Measurements from ENCODE around the gene OSTC.

DNA sequence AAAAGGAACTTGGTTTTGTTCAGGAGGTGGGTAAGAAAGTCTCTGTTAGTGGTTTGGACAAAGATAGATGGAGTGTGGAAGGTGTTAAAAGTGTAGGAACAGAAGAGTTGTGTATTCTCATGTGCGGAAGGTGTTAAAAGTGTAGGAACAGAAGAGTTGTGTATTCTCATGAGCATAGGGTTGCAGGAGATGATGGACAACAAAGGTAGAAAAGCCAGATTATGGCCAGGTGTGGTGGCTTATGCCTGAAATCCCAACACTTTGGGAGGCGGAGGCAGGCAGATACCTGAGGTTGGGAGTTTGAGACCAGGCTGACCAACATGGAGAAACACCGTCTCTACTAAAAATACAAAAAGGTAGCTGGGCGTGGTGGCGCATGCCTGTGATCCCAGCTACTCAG, 27.6 kb upstream of the OSTC start:
- TF ChIP-seq, protein P1, sequence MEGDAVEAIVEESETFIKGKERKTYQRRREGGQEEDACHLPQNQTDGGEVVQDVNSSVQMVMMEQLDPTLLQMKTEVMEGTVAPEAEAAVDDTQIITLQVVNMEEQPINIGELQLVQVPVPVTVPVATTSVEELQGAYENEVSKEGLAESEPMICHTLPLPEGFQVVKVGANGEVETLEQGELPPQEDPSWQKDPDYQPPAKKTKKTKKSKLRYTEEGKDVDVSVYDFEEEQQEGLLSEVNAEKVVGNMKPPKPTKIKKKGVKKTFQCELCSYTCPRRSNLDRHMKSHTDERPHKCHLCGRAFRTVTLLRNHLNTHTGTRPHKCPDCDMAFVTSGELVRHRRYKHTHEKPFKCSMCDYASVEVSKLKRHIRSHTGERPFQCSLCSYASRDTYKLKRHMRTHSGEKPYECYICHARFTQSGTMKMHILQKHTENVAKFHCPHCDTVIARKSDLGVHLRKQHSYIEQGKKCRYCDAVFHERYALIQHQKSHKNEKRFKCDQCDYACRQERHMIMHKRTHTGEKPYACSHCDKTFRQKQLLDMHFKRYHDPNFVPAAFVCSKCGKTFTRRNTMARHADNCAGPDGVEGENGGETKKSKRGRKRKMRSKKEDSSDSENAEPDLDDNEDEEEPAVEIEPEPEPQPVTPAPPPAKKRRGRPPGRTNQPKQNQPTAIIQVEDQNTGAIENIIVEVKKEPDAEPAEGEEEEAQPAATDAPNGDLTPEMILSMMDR (IDR thresholded peaks at IDR 0.05; ENCODE audit: low read length), result no peak
- TF ChIP-seq EZH2 (IDR thresholded peaks at IDR 0.05; ENCODE audit: borderline replicate concordance, low read length), result no peak

All from OCI-LY1 (cell line).